ENCODE results near the gene USP48.
"Not testable (repeated sequence)": the region's sequence is repeated elsewhere in the genome, so short reads cannot be mapped to it uniquely, and the experiment has no call there.

USP48 gene

GRCh38 chr1:21633141-21633755, 149.7 kb downstream of the USP48 start:
- no peak for DNase-seq

- DNase-seq: no peak
Observed at GRCh38 chr1:21631944-21632887, 150.7 kb downstream of the USP48 start.

- not testable (repeated sequence) for DNase-seq
Observed at GRCh38 chr1:21631590-21631943, 151.4 kb downstream of the USP48 start.

- DNase-seq: no peak
Observed at GRCh38 chr1:21630571-21631343, 152.2 kb downstream of the USP48 start.

GRCh38 chr1:21629971-21630370, 153.0 kb downstream of the USP48 start:
- DNase-seq: no peak

GRCh38 chr1:21628798-21629393, 154.1 kb downstream of the USP48 start:
- DNase-seq: no peak
